HG02763 (cell line): ENCODE data around the gene KCTD6.

Source experiments
- ATAC-seq: cut with Tn5 transposase; IDR thresholded peaks from one replicate; pipeline ENCODE4 v1.9.1; 2021; ENCODE audit warnings: mild to moderate bottlenecking, moderate library complexity; ENCODE audit not compliant: unreplicated experiment

KCTD6 gene

DNA sequence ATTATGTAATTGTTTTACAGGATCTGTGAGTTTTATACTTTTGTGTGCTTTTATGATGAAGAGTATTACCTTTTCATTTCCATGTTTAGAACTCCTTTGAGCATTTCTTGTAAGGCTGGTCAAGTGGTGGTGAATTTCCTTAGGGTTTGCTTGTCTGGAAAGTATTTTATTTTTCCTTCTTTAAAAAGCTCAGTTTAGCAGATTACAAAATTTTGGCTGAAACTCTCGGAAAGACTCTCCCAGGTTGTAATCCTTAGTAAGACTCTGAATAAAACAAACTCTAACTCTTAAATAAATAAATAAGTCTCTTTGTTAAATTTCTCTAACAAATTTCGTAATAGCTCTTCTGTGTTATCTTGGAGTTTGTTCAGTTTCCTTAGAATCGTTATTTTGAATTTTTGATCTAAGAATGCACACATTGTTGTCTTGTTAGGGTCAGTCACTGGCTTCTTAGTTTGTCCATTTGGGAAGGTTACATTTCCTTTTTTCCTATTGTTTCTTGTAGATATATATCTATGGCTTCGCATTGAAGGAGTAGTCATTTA is 59.8 kb downstream of the KCTD6 start:
- no peak for ATAC-seq
